GM18517 (cell line): ENCODE results near the gene NDUFB7.
"Not testable (repeated sequence)": the region's sequence is repeated elsewhere in the genome, so short reads cannot be mapped to it uniquely, and the experiment has no call there.

Experiments used
- ATAC-seq: cut with Tn5 transposase; IDR thresholded peaks from one replicate; pipeline ENCODE4 v1.9.1; 2021; ENCODE audit warnings: mild to moderate bottlenecking, moderate library complexity; ENCODE audit not compliant: unreplicated experiment

NDUFB7 gene

DNA sequence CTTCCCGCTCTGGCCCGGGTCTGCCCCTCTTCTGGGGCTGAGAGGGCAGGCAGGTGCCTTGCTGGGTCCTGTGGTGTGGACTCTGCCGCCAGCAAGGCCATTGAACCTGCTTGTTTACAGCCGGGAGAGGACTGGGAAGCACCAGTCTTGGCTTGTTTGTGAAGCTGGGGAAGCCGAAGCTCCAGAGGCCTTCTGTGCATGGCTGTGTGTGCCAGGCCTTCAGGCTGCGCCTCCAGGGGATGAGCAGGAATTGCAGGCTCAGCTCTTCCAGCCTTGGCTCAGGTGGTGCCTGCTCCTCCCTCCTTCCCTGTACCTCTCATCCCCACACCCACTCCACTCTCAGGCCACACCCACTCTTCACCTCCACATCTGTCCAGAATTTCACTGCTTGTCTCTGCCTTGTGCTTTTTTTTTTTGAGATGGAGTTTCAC is 17.5 kb downstream of the NDUFB7 start:
- no peak for ATAC-seq

GRCh38 chr19:14553939-14554243 is 18.0 kb downstream of the NDUFB7 start:
- no peak for ATAC-seq

DNA sequence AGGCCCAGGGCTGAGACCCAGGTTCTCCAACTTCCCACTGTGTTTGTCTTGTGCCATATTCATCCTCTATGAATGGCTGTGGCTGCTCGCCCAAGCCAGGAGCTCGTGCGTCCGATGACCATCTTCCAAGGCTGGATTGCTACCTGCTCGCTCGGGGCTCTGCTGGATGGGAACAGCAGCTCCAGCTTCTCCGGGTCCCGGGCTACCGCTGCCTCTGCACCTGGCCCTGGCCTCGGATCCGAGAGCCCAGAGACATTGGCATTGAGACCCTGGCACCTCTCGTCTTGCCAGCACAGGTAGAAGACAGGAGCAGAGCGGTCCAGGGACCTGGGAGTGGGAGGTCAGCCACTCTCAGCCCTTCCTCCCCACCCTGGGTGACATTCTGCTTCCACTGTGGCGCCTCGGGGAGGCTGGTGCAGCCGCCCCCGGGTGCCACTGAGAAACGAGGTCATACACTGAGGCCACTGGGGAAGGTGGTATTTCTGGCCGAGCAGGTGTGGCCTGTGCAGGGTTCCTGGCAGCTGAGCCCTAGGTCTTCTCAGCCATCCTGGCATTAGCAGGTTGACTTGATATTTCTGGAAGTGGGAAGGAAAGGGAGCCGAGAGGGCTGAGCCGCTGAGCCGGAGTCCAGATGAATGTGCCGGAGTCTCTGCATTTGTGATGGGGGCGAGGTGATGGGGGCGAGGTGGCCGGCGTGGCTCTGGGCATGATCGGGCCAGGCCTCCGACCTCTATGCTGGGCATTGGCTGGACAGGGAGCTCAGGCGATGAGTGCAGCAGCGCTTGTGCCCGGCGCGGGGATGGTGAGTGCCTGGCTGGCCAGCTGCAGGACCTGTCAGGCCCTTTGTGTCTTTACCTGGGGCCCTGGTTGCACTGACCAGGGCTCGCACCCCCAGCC is 18.6 kb downstream of the NDUFB7 start:
- ATAC-seq, result no peak

DNA sequence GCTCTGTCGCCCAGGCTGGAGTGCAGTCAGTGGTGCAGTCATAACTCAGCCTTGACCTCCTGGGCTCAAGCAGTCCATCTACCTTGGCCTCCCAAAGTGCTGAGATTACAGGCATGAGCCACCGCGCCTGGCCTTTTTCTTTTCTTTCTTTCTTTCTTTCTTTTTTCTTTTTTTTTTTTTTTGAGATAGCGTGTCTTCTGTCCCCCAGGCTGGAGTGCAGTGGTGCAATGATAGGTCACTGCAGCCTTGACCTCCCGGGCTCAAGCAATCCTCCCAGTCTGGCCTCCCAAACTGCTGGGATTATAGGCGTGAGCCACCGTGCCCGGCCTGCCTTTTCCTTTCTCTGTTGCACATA is 19.9 kb downstream of the NDUFB7 start:
- not testable (repeated sequence) for ATAC-seq

- ATAC-seq, result not testable (repeated sequence)
Measured at GRCh38 chr19:14551134-14552005, 20.5 kb downstream of the NDUFB7 start.

DNA sequence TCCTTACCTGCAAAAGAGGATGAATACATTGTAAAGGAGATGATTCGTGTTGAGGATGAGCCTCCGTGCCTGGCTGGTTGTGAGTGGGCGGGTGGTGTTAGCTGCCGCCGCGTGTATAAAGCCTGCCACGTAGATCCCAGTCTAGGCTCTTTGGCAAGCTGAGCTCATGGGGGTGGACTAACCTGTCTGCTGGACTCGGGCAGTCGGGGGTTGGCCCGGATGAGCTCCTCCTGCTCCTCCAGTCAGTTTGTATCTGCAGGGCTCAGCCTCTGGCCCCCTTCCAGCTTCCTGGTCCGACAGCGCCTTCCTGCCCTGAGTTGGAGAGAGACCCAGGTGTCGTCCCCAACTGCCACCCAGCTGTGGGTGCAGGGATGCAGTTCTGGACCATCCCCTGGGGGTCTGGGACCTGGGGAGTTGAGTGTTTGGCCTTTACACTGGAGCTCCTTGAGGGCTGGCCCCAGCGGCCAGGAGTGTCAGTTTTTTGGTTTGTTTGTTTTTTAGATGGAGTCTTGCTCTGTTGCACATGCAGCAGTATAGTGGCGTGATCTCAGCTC is 21.6 kb downstream of the NDUFB7 start:
- ATAC-seq, result no peak

DNA sequence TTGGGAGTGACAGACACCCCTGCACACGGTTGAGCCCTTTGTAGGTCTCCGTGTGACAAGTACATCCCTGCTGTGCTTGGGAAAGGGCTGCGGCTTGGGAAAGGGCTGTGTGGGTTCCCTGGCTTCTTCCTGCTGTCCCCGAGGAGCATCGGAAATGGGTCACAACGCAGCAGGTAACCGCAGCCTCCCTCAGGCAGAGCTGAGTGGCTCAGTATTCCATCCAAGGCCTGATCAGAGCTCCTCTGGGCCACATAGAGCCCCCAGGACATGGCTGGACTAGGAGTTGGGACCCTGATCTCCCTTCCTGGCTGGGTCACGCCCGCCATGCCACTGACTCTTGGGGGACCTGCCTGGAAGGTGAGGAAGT is 26.2 kb downstream of the NDUFB7 start:
- no peak for ATAC-seq

GRCh38 chr19:14544977-14545715 is 26.7 kb downstream of the NDUFB7 start:
- ATAC-seq, result no peak

DNA sequence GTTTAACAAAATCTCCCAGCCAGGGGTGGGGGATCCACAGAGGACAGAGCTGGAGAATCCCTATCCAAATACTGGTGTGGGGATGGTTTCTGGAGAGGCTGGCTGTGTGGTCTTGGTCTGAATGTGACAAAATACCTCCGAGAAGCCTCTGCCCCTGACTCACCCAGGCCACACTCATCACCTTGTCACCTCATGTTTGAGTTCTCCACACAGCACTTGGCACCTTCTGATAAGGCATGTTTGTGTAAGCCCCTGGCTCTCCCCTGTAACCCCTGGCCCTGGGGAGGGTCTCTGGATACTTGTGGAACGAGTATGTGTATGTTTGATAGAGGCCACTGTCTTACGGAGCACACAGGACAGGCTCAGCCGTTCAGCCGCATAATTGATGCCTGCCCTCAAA is 27.8 kb downstream of the NDUFB7 start:
- no peak for ATAC-seq

GRCh38 chr19:14542711-14543328 is 29.0 kb downstream of the NDUFB7 start:
- ATAC-seq, result no peak

- ATAC-seq, result not testable (repeated sequence)
Measured at GRCh38 chr19:14541979-14542378, 29.9 kb downstream of the NDUFB7 start.

GRCh38 chr19:14540741-14541525 is 30.9 kb downstream of the NDUFB7 start:
- ATAC-seq, result no peak

GRCh38 chr19:14536926-14537692 is 34.8 kb downstream of the NDUFB7 start:
- ATAC-seq, result no peak

GRCh38 chr19:14533450-14533849 is 38.4 kb downstream of the NDUFB7 start:
- ATAC-seq, result no peak

GRCh38 chr19:14530506-14530905 is 41.4 kb downstream of the NDUFB7 start:
- no peak for ATAC-seq

GRCh38 chr19:14530005-14530348 is 41.9 kb downstream of the NDUFB7 start:
- no peak for ATAC-seq

DNA sequence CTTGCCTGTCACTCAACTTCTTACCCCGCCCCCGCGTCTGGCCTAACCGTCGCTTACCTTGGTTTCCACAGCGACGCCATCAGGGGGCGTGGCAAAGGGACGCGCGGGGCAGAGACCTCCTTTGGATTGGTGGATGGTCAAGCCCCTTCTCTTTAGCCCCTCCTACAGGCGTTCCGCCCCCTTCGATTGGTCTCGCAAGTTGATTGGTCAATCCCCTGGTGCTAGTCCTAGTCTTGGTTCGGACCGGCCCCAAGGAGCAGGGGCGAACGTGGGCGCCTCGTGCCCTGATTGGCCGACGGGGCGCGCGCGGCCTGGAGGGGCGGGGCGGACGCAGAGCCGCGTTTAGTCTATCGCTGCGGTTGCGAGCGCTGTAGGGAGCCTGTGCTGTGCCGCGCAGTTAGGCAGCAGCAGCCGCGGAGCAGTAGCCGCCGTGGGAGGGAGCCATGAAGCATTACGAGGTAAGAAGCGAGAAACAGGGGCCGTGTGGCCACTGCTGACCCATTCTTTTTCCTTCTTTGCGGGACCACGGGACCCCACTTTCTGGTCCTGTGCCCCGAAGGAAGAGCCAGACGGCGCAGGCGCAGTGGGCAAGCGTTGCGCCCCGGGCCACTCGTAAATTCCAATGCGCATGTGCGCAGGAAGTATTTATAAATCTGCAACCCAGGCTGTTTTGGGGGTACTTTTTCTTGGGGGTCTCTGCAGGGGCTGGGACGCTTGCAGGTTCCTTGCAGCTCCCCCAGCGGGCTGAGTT is 42.4 kb downstream of the NDUFB7 start, which contains the start of gene TECR:
TECR (plus strand) TSS at position 341 of the 751 bp plus-strand sequence; CDS start at position 444, 103 bp downstream.
- peak; percentile 95 for ATAC-seq
